Cortex of kidney (tissue), 1 donor: ENCODE data around the gene EMC7.
"Not testable (repeated sequence)": the region's sequence is repeated elsewhere in the genome, so short reads cannot be mapped to it uniquely, and the experiment has no call there.

Experiments used
- DNase-seq: peaks from one replicate; lab custom pipeline; 2025; lab: John Stamatoyannopoulos, UW

The EMC7 gene

DNA sequence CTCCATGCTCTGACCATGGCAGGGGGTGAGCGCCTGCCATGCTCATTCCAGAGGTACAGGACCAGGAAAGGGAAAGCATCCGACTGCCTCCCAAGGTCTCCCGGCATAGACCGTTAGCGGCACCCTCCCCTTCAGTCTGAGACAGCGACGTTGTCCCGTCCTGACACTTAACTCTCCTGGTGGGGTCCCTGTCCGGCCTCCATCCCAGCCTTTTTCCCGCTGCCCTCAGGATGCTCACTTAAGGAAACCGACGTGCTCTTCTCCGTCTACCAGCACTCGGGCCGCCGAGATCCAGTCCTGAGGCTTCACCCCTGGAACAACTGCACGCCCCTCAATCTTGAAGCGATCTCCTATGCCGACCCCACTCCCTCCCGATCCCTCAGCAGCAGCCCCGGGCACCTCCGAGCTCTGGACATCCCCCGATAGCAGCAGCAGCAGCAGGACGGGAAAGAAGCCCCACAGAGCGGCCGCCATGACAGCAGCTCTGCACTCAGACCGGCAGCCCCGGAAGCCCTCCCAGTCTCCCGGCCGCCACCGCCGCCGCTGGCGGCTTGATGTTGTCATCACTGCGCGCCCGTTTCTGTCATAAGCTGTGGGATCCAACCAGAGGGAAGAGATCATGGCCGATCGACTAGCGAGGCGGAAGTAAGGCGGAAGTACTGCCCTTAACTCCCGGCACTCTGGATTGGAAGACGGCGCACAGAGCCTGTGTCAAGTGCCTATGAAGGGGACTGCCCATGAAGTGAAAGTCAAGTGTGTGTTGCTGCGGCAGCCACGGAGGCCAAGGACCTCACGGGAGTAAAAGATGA lies at the start of gene EMC7, which contains the start of gene PGBD4:
Gene EMC7 (minus strand): TSS at position 497 of the 809 bp plus-strand sequence. CDS start 23 bp downstream, at position 474.
Gene PGBD4 (plus strand): TSS at position 718 of the 809 bp plus-strand sequence. CDS start 449 bp downstream, outside the sequence.
- peak; percentile 32 for DNase-seq

DNA sequence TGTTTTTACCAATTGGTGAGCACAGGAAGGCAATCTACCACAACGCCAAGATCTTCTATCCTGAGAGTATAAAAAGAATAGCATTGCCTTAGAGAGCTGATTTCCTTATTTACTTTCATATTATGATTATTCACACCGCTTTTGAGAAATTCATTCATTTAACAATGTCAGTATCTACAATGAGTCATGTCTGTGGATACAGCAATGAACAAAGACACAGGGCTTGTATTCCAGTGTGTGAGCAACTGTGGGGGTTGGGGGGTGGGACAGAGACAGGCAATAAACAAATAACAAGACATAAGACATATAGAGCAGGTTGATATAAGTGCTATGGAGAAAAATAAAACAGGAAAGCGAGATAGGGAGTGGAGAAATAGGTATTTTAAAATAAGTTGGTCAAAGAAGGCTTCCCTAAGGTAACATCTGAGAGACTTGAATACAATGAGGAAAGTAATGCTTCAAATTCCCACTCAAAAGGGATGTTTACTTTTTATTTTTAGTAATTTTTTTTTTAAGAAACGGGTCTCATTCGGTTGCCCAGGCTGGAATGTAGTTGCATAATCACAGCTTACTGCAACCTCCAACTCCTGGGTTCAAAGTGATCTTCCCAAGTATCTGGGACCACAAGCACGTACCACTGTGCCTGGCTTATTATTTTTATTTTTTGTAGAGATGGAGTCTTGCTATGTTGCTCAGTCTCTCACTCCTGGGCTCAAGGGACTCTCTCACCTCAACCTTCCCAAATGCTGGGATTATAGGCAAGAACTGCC lies 45.9 kb upstream of the EMC7 start:
- DNase-seq: no peak

DNA sequence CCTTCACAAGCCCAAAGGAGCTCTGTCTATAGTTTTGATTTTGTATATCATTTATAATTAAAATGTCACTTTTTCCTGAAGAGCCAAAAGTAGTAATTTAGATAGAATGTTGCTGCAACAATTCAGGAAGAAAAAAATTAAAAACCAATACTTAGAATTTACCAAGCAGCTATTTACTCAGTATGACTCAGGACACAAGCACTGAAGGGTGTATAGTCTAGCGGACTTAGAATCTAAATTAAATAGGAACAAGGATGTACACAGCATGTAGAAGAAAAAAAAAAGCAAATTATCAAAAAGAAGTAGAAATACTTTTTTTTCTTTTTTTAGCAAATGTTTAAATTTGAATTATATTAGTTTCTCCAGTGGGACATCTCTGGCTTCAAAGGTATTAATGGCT lies 31.8 kb upstream of the EMC7 start:
- DNase-seq: no peak

DNA sequence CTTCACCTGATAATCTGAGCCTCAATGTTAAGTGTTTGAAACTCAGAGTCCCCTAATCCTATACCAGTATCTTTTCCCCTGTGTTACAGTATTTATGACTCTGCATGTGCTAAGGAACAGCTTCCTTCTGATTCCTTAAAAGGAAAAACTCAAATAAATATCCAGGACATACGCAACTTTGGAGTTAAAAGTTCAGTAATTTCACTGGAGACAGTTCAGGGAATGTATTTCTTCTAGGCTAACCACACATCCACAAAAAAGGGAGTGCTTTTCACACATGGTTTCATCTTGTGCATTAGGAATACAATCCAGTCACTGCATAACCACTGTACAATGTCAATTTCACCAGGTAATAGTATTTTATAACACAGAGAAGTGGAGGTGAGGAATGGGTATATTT lies 31.2 kb upstream of the EMC7 start:
- DNase-seq: no peak

DNA sequence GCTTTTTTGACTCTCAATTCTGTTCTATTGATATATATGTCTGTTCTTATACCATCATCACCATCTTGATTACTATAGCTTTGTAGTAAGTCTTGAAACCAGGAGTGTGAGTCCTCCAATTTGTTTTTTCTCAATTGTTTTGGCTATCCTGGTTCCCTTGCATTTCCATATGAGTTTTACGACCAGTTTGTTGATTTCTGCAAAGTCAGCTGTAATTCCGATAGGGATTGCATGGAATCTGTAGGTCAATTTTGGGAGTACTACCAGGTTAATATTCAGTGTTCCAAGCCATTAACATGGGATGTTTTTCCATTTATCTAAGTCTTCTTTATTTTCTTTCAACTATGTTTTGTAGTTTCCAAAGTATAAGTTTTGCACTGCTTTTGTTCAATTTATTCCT lies 27.2 kb upstream of the EMC7 start:
- DNase-seq: no peak

DNA sequence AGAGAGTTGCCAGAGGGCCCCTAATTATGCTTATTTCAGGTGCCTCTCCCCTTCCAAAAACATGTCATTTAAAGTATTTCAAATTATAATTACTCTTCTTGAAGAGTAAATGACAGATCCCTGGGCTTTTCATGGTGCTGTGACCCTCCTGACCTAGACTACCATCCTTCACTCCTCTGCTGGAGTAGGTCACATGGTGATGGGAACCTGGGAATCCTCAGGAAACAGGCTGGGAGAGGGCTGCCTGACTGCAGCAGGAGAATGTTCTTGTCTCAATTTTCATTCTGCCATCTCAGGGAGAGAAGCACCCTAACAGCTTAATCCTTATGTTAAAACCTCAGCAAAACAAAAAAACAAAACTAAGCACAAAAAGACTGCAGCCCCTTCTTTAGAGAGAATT lies 24.9 kb upstream of the EMC7 start:
- no peak for DNase-seq

DNA sequence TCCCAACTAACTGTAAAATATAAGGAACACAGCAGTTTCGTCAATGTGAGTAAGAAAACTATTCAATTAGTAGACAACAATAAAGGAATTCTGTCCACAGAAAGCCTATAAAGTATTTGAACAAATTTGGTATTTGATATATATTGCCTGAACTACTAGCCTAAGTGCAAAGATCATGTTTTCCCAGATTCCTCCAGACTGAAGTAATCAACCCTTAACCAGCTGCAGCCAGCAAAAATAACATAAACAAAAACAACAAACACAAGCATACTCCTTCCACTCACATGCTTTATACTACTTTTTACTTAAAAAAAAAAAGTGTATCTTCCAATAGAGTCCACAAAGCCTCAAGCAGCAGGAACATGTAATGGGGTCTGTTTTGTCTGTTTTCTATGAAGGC lies 24.3 kb upstream of the EMC7 start:
- no peak for DNase-seq

DNA sequence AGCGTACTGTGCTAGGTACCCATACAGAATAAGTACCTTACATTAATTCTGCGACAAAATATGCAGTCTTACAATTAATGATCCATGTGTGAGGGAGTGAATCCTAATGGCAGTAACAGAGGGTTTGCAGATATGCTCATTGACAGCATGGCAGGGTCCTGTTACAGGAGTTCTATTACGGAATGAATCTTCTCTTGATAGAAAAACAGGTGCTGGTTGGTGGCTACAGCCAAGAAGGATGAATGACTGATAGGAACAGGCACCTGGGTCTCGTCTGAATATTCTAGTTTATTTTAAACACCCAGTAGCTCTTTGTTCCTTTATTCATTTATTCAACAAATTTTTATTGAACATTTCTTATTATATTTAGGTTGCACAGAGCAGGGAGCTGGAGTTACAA lies 23.0 kb upstream of the EMC7 start:
- DNase-seq: no peak

DNA sequence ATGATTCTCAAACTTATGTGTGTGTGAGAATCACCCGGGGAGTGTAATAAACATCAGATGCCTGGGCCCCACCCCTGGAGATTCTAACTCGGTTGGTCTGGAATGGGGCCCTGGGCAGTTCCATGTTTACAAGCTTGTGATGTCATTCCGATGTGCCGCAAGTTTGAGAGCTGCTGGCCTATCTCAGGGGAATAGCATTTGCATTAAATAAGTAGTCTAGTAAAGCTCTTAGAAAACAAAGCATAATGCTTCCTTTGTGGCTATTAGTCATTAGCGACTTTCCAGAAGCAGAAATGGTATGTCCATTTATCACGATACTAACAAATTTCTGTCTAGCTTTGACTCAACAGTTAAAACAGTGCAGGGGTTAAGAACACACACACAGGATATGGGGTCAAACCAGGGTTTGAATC lies 21.1 kb upstream of the EMC7 start:
- DNase-seq: no peak

DNA sequence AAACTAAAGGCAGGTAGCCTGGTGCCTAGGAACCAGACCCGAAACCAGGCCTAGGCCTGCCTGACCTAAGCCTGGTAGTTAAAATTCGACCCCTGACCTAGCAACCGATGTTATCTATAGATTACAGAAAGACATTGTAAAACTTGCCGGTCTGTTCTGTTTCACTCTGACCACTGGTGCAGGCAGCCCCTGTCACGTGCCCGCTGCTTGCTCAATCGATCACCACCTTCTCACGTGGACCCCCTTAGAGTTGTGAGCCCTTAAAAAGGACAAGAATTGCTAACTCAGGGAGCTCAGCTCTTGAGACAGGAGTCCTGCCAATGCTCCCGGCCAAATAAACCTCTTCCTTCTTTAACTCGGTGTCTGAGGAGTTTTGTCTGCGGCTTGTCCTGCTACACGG lies 20.1 kb upstream of the EMC7 start:
- not testable (repeated sequence) for DNase-seq

DNA sequence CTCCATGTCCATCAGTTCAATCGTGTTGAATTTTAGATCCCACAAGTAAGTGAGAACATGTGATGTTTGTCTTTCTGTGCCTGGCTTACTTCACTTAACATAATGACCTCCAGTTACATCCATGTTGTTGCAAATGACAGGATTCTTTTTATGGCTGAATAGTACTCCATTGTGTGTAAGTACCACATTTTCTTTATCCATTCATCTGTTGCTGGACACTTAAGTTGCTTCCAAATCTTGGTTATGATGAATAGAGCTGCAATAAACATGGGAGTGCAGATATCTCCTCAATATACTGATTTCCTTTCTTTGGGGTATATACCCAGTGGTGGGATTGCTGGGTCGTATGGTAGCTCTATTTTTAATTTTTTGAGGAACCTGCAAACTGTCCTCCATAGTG lies 18.8 kb upstream of the EMC7 start:
- not testable (repeated sequence) for DNase-seq

DNA sequence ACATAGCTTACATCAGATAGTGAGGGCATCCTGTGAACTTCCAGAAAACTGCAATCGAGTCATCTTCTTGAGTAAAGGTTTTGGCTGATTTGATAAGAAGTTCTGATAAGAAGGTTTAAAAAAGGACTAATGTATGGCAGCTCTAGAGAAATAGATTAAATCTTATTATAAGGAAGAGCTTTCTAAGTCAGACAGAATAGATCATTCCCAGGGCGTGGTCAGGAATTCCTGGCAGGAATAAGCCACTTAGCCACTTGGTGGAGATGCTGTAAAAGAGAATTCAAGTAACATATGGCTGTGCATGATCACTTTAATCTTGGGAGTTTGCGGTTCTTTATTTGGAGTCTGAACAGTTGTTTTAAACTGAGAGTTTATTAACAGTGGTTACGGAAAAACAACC lies 17.6 kb upstream of the EMC7 start:
- no peak for DNase-seq

DNA sequence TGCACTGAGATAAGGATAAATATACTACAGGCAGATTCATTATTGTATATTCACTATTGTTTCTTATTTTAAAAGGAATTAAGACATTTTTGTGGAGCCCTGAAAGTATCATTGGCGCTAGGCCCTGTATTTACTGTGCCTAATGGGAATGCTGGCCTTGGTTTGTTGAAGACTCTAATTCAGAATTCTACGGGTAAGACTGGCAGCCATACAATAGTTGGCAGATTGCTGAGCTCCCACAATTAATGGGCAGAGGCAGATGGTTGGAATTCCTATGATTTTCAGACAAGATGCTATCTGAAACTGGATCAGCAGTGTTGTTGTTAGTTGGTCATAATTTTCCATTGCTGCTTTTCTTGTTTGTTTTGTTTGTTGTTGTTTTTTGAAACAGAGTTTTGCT lies 15.0 kb upstream of the EMC7 start:
- DNase-seq: no peak

DNA sequence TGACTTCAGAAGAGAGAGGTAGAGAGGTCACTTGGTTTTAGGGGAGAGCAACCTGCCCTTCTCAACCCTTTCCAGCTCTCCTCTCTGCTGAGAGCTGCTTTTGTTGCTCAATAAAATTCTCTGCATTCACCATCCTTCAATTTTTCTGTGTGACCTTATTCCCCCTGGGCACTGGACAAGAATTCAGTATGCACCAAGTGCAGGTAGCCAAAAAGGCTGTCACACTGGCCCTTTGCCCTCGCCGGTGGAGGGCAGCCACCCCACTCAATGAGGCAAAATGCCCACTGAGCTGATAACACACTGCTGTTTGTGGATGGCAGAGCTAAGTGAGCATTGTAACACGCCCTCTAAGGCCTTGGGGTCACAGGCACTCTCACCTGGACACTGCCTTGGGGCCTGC lies 13.1 kb upstream of the EMC7 start:
- no peak for DNase-seq

DNA sequence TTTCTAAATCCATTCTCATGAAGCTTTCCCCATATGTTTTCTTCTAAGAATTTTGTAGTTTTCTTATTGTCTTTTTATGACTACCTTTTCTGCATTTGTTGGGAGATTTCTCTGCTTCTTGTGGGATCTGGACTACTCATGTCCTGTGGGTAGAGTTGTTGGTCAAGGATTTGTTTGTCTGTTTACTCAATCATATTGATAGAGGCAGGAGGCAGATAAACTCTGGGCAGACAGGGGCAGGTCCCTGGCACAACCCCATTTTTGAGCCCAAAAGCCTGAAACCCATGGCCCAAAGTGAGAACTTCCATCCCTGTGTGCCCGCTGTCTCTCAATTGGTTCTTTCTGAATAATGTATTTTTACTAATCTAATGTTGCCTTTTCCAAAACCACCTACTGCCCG lies 12.6 kb upstream of the EMC7 start:
- DNase-seq: no peak

DNA sequence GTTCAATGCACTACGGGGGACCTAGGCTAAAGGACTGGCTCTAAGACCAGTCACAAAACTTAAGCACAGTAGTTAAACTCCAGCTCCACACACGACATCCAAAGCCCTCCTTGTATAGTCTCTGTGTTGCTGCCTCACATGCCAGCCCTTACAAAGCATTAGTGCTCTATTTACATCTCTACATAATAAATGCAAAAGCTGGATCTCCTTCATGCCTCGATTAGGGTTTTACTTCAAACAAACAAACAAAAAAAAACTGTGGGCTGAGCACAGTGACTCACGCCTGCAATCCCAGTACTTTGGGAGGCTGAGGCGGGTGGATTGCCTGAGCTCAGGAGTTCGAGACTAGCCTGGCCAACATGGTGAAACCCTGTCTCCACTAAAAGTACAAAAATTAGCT lies 9.8 kb upstream of the EMC7 start:
- DNase-seq: no peak

DNA sequence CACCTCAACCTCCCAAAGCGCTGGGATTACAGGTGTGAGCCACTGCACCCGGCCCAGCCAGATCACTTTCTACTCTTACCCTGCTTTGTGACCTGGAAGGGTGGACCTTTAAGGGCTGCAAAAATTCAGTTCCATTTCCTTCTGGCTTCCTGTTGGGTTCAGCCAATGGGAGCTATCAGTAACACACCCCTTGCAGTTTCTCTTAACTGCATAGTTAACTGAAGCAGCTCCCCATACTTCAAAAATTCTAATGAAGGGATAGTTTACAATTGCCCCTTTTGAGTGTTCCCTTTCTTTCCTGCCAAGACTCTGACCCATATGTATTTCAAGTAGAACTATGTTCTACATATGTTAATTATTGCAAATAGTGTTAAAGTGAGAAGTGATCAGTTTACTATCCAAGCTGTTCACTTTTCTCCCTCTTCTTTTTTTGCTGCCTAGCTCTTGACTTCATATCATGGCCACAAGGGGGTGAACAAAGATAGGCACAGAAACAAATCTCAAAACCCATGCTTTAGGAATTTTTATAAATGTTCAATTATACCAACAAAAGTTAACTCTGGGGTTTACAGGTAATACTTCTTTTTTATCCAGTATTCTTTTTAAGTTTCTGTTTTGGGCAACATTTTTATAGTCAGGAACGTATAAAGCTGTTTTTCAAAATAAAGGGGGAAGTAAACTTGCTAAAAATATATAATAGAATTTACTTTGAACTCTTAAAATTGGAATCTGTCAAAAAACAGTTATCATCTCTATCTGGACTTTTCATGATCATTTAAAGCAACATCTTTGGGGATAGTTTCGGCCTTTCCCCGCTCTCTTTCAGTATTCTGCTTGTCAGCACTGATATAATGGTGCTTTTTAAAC lies 8.4 kb upstream of the EMC7 start:
- no peak for DNase-seq

DNA sequence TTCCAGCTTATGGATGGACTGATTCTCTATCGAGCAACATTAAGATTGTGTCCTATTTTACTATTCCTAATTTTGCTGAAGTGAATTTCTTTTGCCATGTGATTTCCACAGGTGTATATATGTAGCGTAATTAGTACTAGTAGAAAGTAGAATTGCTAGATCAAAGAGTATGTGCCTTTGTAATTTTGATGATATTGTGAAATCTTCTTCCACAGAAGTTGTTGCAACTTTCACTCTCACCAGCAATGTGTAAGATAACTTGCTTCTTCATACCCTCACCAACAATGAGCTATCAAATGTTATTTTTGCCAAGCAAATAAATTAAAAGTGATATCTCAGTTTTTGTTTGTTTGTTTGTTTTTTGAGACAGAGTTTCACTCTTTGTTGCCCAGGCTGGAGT lies 5.7 kb upstream of the EMC7 start:
- no peak for DNase-seq

DNA sequence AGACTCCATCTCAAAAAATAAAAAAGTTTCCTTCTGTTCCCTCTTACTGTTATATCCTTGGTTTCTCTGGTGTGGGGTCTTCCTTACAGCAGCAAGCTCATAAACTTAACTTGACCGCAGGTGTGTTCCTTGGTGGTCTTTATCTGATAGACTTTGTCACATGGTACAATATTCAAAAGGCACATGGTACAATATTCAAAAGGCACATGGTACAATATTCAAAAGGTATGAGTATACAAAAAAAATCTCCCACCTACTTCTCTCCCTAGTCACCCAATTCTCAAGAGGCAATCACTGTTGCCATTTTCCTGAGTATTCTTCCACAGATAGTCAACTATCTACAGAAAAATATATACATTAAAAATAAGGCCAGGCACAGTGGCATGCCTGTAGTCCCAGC lies 4.8 kb upstream of the EMC7 start:
- no peak for DNase-seq

DNA sequence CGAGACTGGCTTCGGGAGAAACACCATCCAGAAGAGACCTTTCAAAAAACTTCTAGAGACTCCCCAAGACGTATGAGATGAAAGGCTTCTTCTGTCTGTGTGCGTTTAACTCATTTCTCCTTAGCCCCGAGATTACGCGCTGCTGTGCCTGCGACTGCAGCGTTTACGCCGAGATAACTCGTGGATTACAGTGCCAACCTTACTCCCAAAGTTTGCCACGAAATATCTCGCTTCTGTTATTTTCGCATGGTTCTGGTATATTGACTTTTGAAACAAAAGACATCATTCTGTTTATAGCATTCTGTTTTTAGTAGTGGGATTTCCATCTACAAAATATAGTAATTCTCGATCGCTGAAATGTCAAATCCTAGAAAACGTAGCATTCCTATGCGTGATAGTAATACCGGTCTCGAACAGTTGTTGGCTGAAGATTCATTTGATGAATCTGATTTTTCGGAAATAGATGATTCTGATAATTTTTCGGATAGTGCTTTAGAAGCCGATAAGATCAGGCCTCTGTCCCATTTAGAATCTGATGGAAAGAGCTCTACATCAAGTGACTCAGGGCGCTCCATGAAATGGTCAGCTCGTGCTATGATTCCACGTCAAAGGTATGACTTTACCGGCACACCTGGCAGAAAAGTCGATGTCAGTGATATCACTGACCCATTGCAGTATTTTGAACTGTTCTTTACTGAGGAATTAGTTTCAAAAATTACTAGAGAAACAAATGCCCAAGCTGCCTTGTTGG lies 688 bp upstream of the EMC7 start:
- no peak for DNase-seq

DNA sequence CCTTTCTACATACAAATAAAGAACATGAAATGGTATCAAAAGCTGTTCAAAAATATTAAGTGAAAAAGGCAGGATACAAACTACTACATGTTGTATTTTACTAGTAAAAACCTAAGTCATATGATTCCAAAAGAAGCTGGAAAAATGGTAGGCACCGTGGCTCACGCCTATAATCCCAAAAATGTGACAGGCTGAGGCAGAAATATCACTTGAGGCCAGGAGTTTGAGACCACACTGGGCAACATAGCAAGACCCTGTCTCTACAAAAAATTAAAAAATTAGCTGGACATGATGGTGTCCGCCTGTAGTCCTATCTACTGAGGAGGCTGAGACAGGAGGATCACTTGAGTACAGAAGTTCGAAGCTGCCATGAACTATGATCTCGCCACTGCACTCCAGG lies 1.7 kb downstream of the EMC7 start:
- no peak for DNase-seq

DNA sequence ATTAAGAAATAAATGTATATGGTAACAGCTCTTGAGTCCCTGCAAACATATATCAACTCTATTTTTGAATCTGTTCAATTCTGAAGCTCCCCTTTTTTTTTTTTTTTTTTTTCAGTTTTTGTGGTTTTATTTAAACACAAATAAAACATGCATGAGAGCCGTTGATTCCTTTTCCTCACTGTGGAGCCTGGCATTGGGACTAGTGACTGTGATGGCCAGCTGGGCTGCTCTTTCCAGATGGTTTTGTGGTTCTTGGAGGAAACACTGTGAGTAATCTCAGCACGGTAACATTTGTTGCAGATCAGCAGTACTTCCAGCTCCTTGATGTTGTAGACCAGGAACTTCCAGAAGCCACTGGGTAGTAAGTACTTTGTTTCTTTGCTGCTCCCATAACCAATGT lies 15.9 kb downstream of the EMC7 start:
- DNase-seq: no peak
